Activated T-cell treated with anti-CD3 and anti-CD28 coated beads for 4 hours (primary cell): ENCODE measurements around the gene TEKTIP1.

ENCODE experiments used
- DNase-seq: peaks from one replicate; pipeline ENCODE4 v3.0.0-alpha.2; 2020

TEKTIP1 gene

GRCh38 chr19:3538258-3538929, 580 bp upstream of the TEKTIP1 start:
- no peak for DNase-seq

- DNase-seq: no peak
These were observed 763 bp downstream of the TEKTIP1 start for GRCh38 chr19:3539756-3540118.

DNA sequence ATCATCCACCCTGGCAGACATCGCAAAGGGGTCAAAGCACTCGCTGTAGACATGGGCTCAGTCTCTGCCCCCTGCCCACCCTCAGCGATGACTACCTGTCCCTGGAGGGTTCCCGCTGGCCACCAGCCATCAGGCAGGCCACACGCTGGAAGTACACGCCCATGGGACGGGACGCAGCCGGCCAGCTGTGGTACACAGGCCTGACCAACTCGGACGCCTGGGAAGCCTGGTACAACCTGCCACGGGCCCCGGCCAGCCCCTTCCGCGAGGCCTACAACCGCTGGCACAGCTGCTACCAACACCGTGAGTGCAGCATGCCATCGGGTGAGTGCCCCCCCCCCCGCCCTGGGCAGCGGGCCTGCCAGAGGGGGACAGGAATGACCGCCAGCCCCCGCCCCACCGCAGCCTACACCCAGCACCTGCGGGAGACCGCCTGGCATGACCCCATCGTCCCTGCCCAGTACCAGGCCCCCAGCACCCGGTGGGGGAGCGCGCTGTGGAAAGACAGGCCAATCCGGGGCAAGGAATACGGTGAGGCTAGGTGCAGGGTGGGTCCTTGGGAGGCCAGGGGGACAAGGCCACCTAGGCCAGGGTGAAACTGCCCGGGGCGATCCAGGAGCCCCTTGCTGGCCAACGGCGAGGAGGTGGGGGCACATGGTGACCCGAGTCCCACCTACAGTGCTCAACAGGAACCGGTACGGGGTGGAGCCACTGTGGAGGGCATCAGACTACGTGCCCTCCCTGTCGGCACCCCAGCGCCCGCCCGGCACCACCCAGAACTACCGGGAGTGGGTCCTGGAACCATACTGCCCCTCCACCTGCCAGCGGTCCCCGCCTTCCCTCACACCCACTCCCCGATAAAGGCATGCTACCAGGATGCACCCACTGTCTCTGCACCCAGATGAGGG, 4.4 kb downstream of the TEKTIP1 start:
- no peak for DNase-seq

DNA sequence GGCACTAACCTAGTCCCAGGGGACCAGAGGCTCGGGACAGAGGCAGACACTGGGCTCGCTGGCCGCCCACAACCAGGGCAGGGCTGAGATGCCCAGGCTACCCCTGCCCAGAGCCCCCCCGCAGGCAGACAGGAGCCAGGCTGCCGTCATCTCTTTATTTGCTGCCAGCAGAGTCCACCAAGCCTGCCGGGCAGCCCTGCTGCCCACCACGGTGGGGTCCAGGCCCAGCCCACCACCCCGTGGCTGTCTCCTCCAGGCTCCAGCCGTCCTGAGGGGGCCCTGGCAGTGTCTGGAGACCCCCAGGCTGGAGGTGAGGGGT, 5.0 kb downstream of the TEKTIP1 start:
- DNase-seq: no peak

DNA sequence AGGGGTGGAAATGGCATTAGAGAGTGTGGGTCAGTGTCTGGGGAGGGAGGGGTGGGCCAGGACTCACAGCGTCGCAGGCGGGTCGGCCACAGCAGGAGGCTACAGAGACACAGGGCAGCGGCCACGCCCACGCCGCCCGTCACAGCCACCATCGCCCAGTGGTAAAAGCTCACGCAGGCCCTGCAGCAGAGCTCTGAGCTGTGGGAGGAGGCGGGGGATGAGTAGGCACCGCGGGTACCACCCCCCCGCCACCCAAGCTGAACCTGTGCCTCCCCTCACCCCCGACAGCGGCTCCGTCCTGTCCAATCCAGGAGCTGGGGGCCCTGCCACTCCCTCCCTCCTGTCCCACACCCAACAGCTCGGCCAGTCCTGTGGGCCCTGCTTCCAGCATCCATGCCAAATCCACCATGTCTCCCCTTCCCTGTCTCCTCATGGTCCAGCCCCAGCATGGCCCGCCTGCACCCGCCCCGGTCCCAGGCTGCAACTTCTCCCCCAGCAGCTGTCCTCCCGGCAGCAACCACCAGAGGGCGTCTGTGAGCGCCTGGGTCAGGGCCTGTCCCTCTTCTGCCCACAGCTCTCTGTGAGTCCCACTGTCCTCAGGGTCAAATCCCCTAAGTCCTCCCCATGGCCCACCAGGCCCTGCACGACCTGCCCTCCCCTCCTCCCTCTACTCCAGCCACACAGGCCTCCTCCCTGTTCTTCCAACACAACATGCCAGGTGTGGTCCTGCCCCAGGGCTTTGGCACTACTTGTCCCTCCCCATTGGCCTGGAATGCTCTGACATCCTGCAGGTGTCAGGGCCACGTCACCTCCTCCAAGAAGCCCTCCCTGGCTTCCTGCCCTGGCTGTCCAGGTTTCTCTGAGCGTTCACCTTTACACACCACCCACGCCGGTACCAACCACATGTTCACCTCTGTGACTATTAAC, 6.0 kb downstream of the TEKTIP1 start:
- DNase-seq: peak; percentile 76

- DNase-seq: no peak
These were observed 6.7 kb downstream of the TEKTIP1 start for GRCh38 chr19:3545669-3546034.

- no peak for DNase-seq
These were observed 7.1 kb downstream of the TEKTIP1 start for GRCh38 chr19:3546119-3546518.

- DNase-seq: no peak
These were observed 8.3 kb downstream of the TEKTIP1 start for GRCh38 chr19:3547301-3547731.

- no peak for DNase-seq
These were observed 8.9 kb downstream of the TEKTIP1 start for GRCh38 chr19:3547767-3548282.

DNA sequence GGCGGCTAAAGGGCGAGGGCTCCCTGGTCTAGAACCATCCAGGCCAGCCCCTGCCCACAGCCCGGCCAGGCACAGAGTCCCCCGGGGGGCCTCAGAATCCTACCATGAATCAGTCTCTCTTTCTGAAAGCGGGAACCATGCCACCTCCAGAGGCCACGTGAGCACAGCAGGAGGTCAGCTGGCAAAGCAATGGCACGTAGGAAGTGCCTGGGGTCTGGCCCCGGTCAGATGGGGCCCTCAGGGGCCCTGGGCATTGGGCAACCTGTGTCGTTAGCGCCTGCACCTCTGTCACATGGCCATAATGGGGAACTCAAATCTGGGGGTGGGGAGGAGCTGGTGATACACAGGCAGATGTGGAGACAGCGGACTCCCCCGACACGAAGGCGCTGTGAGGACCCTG, 9.6 kb downstream of the TEKTIP1 start:
- DNase-seq: no peak

GRCh38 chr19:3549816-3550215, 10.8 kb downstream of the TEKTIP1 start:
- DNase-seq: no peak

DNA sequence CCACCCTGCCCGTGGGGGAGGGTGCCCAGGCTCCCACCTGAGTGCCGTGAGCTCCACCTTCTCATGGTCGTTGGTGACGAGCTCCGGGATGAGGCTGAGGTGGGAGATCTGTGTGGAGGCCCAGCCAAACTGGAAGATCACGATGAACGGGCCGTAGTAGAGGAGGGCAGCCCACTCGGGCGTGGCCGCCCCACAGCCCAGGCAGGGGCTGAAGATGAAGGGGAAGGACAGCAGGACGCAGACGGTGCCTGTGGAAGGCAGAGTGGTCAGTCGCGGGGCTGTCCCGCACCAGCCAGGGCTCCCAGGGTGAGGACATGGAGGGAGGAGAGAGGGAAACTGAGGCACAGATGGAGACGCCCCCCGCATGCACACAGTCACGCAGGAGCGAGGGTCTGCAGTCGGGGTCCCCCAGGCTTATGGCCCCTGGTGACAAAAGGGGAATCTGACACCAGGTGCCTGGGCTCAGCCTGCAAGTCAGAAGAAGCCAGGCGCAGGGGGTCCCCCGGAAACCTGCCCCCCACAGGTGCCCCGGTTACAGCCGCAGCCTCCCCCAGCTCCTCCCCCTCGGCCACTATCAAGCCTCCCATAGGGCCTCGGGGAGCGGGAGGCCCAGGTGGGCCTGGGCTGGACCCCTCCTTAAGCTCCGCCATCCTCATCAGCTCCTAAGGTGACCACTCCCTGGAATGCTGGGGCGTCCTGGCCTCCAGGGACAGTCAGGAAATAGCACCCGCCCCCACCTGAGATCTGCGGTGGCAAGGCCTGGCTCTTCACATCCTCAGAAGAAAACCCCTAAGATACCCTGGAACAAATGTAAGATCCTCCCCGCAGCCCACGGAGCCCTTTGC, 12.2 kb downstream of the TEKTIP1 start:
- DNase-seq: no peak

DNA sequence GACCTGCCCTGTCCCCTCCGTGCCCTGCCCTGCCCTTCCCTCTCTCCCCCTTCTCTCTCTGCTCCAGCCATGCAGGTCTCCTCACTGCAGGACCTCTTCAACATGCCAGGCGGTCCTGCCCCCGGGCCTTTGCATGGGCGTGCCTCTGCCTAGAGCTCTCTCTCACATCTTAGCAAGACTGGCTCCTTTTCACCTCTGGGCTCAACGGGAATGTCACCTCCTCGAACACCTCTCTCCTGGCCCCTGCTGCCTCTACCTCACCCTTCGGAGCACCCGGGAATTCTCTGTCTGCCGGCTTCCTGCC, 12.8 kb downstream of the TEKTIP1 start:
- DNase-seq: no peak

- no peak for DNase-seq
These were observed 15.5 kb downstream of the TEKTIP1 start for GRCh38 chr19:3554254-3555083.

DNA sequence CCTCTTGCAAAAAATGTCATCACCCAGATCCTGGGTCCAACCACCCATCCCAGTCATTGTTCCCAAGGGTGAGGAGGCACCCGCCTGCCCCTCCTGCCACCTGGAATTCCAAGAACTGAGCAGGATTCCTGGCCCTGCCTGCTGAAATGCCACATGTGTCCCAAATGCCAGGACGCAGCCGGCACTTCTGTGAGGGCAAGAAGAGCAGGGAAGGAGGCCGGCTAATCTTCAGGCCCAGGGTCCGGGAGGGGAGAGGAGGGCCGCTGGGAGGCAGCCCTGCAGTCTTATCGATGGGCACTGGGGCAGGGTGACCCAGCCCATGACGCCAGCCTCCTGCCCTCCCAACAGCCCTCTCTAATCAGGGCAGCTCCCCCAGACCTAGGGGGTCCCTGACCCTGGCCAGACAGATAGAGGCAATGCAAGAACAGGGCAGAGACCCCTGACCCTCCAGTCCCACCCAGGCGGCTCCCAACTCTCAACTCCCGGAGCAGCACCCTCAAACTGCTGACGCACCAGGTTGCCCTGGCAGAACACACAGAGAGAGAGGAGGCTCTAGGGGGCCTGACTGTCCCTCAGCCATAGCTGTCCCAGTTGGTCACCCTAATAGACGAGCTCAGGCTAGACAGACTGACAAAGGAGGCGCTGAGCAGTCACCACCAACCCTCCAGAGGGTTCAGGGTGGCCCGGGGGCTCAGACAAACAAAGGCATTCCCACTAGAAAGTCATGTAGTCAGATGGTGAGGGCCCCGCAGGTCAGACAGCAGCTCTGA, 16.9 kb downstream of the TEKTIP1 start:
- no peak for DNase-seq

DNA sequence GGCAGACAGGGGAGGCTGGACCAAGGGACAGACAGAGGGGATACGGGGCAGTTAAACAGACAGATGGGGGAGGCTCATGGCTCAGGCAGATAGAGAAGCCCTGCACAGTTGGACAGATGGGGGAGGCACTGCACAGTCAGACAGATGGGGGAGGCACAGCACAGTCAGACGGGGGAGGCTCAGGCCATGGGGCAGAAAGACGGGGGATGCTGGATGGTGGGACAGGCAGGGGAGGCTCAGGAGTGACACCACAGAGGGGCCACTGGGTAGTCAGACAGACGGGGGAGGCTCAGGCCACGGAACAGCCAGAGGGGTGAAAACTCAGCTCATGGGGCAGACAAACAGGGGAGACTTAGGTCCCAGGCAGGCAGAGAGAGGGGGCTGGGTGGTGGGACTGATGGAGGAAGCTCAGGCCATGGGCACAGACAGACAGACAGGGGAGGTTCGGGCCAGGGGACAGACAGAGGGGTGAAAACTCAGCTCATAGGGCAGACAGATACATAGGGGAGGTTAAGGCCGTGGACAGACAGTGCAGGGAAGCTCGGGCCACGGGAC, 17.5 kb downstream of the TEKTIP1 start:
- no peak for DNase-seq

DNA sequence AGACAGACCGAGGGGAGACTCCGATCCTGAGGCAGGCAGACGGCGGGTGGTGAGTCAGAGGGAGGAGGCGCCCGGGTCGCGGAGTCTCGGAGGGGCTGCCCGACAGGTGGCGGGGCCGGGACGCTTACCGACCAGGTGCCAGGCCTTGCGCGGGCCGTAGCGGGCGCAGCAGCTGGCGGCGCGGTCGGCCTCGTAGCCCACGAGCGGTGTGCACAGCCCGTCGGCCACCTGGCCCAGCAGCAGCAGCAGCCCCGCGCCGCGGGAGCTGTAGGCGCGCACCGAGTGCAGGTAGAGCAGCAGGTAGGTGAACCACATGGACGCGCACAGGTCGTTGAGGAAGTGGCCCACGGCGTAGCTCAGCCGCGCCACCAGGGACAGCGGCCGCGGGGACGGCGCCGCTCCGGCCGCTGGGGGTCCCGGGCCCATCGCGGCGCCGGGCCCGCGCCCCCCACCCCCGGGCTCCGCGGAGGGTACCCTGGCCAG, 18.0 kb downstream of the TEKTIP1 start:
- DNase-seq: peak; percentile 57

DNA sequence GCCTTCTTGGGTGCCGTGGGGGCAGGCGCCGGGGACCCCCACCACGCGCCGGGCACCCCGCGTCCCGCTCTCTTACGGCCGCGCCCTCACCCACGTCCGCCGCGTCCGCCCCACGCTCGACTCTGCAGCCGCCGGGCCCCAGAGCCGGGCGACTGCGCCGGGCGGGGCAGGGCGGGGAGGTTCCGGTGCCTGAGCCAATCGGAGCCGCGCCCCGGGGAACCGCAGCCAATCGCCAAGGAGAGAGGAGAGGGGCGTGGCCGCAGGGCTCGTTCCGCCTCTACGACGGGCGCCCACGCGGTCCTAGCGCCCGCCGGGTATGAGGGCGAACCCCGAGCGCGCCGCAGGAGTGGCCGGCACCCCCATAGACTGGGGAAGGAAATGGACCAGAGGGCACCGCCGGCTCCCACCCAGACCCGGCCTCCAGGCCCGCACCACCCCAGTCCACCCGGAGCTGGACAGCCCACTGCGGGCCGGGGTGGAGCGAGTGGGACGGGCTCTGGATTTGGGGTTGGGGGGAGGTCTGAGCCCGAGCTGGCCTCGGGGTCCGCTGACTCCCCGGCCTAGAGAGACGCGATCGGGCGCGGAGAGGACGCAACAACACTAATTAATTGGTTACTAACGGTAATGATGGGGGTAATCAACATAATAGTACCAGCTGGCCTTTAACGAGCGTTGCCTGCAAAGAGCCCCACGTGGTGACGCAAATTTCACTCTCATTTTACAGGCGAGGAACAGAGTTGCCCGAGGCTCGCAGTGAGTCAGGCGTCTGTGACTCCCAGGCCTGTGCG, 18.7 kb downstream of the TEKTIP1 start, which contains the start of gene MFSD12:
Gene MFSD12, minus strand, starts transcription at position 126 of the 788 bp plus-strand sequence. CDS start 183 bp downstream, outside the sequence.
- peak; percentile 94 for DNase-seq
